Neuronal stem cell (in vitro differentiated cells): ENCODE results near the gene SLCO2A1. TPM values are rescaled to one million over a fixed set of nuclear protein-coding genes. Genes with fewer than 3 reads are reported as not detected.

Experiments
- DNase-seq: peaks from one replicate; pipeline ENCODE4 v3.0.0-alpha.2; 2013; ENCODE audit warnings: low spot score
- H2AFZ ChIP-seq: one replicate; pipeline ENCODE4 v1.6.1; 2013; ENCODE audit warnings: mild to moderate bottlenecking, low read length, inconsistent platforms
- H2AK5ac ChIP-seq: 2 replicates; pipeline ENCODE4 v1.6.1; 2013; ENCODE audit warnings: low read depth, mild to moderate bottlenecking, inconsistent platforms, low read length, moderate library complexity, mixed read lengths
- H2BK120ac ChIP-seq: 2 replicates; pipeline ENCODE4 v1.6.1; 2013; ENCODE audit warnings: low read depth, mild to moderate bottlenecking, inconsistent platforms, low read length, moderate library complexity, mixed read lengths
- H2BK12ac ChIP-seq: one replicate; pipeline ENCODE4 v1.6.1; 2013; ENCODE audit warnings: low read length, inconsistent platforms
- H2BK15ac ChIP-seq: 2 replicates; pipeline ENCODE4 v1.6.1; 2013; ENCODE audit warnings: mild to moderate bottlenecking, low read length, inconsistent platforms, mixed read lengths
- H2BK5ac ChIP-seq: one replicate; pipeline ENCODE4 v1.6.1; 2013; ENCODE audit warnings: inconsistent platforms, mild to moderate bottlenecking, low read length, moderate library complexity
- H3K14ac ChIP-seq: one replicate; pipeline ENCODE4 v1.6.1; 2013; ENCODE audit warnings: low read length, inconsistent platforms
- H3K18ac ChIP-seq: 2 replicates; pipeline ENCODE4 v1.6.1; 2013; ENCODE audit warnings: low read length, inconsistent platforms
- H3K23ac ChIP-seq: 2 replicates; pipeline ENCODE4 v1.6.1; 2013; ENCODE audit warnings: low read depth, mild to moderate bottlenecking, mixed read lengths, low read length, inconsistent platforms; ENCODE audit not compliant: poor library complexity
- H3K27ac ChIP-seq: replicated peaks from 3 replicates; pipeline ENCODE4 v1.5.1; 2013; ENCODE audit warnings: low read length, inconsistent platforms
- H3K27me3 ChIP-seq, 3 experiments: 2 replicates each; pipeline ENCODE4 v1.6.1; 2013; ENCODE audit warnings: low read length in 3 of 3, mild to moderate bottlenecking in 2 of 3, inconsistent platforms in 1 of 3, low read depth in 1 of 3, mixed read lengths in 1 of 3, moderate library complexity in 1 of 3; ENCODE audit not compliant: control insufficient read depth in 3 of 3, insufficient read depth in 3 of 3
- H3K36me3 ChIP-seq, 2 donors: replicated peaks in 1 of 2; 2 replicates each; pipeline ENCODE4 v1.6.1; 2013; ENCODE audit warnings: low read length in 2 of 2; ENCODE audit not compliant: control insufficient read depth in 2 of 2, insufficient read depth in 2 of 2
- H3K4ac ChIP-seq: 2 replicates; pipeline ENCODE4 v1.6.1; 2013; ENCODE audit warnings: inconsistent platforms, mild to moderate bottlenecking, low read length, moderate library complexity
- H3K4me1 ChIP-seq, 2 donors: 1 replicate in 1 of 2; 2 replicates in 1 of 2; pipeline ENCODE4 v1.6.1; 2013; ENCODE audit warnings: low read length in 2 of 2, low read depth in 1 of 2; ENCODE audit not compliant: control insufficient read depth in 2 of 2, insufficient read depth in 1 of 2
- H3K4me2 ChIP-seq: one replicate; pipeline ENCODE4 v1.6.1; 2013; ENCODE audit warnings: mild to moderate bottlenecking, low read length, inconsistent platforms; ENCODE audit not compliant: insufficient read depth, poor library complexity, severe bottlenecking
- H3K4me3 ChIP-seq, 2 donors: 2 replicates each; pipeline ENCODE4 v1.5.1; 2013; ENCODE audit warnings: low read length in 2 of 2, mild to moderate bottlenecking in 2 of 2, inconsistent platforms in 1 of 2, moderate library complexity in 1 of 2
- H3K79me1 ChIP-seq: one replicate; pipeline ENCODE4 v1.6.1; 2013; ENCODE audit warnings: low read depth, mild to moderate bottlenecking, inconsistent platforms, low read length, moderate library complexity
- H3K9ac ChIP-seq: one replicate; pipeline ENCODE4 v1.6.1; 2013; ENCODE audit warnings: mild to moderate bottlenecking, low read depth, low read length, inconsistent platforms; ENCODE audit not compliant: poor library complexity
- H3K9me3 ChIP-seq, 2 donors: replicated peaks in 1 of 2; 2 replicates each; pipeline versions ENCODE3 to v1.6.1; 2013; ENCODE audit warnings: low read length in 2 of 2, mild to moderate bottlenecking in 2 of 2, inconsistent platforms in 1 of 2, low read depth in 1 of 2, mixed read lengths in 1 of 2, moderate library complexity in 1 of 2; ENCODE audit not compliant: control insufficient read depth in 2 of 2, insufficient read depth in 1 of 2
- H4K8ac ChIP-seq: one replicate; pipeline ENCODE4 v1.6.1; 2013; ENCODE audit warnings: low read depth, mild to moderate bottlenecking, inconsistent platforms, low read length, moderate library complexity
- H4K91ac ChIP-seq: one replicate; pipeline ENCODE4 v1.6.1; 2013; ENCODE audit warnings: low read length, low read depth, mild to moderate bottlenecking, inconsistent platforms; ENCODE audit not compliant: poor library complexity
- WGBS, 2 donors: extraction: QIAGEN DNeasy Blood & Tissue Kit; methylation state at CpG; one replicate each; pipeline ENCODE4 v1.1.7; 2013; ENCODE audit warnings: missing lambda C conversion rate in 2 of 2, mixed read lengths in 1 of 2; ENCODE audit not compliant: insufficient read length in 2 of 2, insufficient replicate concordance in 1 of 2; ENCODE audit errors: extremely low coverage in 2 of 2; 5-methylcytosine and 5-hydroxymethylcytosine counted together
- polyA plus RNA-seq, 2 experiments: library from polyadenylated mRNA; stranded (reverse); fragments of 200-250 nt; gene quantifications; one replicate each; pipeline ENCODE4 v1.2.3, GENCODE V29; 2013

SLCO2A1 gene
- 0.60 TPM for polyA plus RNA-seq (2013, experiment 1 of 2)
- polyA plus RNA-seq (2013, experiment 2 of 2), result 0.82 TPM

DNA sequence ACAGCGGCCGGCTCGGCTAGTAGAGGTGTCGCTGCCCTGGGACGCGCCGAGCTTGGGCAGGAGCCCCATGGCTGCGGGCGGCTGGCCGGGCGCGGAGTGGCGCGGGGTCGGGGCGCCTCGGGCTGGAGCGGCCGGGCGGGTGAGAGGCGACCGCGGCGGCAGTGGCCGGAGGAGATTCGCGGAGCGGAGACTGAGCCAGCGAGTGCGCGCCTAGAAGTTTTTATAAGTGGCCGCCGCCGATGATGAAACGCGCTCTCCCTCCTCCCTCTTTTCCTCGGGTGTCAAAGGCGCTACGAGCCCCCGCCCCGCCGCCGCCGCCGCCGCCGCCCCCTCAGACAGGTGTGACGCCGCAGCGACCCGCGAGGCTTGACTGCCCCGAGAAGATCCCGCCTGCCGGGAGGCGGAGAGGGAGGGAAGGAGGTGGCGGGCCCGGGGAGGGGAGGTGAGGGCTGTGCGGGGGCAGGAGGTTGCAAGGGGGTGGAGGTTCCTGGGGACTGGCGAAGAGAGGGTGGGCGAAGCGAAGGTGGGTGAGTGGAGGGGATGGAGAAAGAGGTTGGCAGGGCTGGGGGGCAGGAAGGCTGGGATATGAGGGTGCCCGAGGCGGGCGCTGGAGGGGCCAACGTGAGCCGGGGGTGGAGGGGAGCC is at the start of gene SLCO2A1:
Gene SLCO2A1, minus strand, starts transcription at position 192 of the 645 bp plus-strand sequence. Its CDS starts 123 bp downstream, at position 69.
- peak; percentile 37 for DNase-seq
- Histone ChIP-seq H2BK15ac (peak within 1 kb of the TSS; percentile 53), H3K14ac (peak within 1 kb of the TSS; percentile 40), H3K36me3 (no peaks in the 10 kb centered on the region), H2BK5ac (no peak within 1 kb of the TSS), H2AK5ac (peak within 1 kb of the TSS; percentile 4), H3K9me3 (peaks cover 0 to 4% of the 10 kb centered on the region in 2 donors), H3K4ac (no peak within 1 kb of the TSS), H2AFZ (peak within 1 kb of the TSS; percentile 96), H3K27me3 (peaks cover 3 to 64% (median 22%) of the 10 kb centered on the region in 3 experiments), H3K9ac (peak within 1 kb of the TSS; percentile 85), H3K23ac (no peak within 1 kb of the TSS), H3K4me3 (peak within 1 kb of the TSS; percentile 37 to 86), H2BK12ac (no peak within 1 kb of the TSS), H2BK120ac (no peak within 1 kb of the TSS), H4K8ac (no peak within 1 kb of the TSS), H3K27ac (no peak within 1 kb of the TSS), H3K79me1 (peaks cover 2% of the 10 kb centered on the region), H3K4me2 (peak within 1 kb of the TSS; percentile 87), H4K91ac (no peak within 1 kb of the TSS), H3K18ac (peak within 1 kb of the TSS; percentile 78), H3K4me1 (peaks cover 0 to 3% of the 10 kb centered on the region in 2 donors)
- whole genome bisulfite sequencing, 2 donors, result no CpG with 5 or more reads among the region's 67 CpGs

DNA sequence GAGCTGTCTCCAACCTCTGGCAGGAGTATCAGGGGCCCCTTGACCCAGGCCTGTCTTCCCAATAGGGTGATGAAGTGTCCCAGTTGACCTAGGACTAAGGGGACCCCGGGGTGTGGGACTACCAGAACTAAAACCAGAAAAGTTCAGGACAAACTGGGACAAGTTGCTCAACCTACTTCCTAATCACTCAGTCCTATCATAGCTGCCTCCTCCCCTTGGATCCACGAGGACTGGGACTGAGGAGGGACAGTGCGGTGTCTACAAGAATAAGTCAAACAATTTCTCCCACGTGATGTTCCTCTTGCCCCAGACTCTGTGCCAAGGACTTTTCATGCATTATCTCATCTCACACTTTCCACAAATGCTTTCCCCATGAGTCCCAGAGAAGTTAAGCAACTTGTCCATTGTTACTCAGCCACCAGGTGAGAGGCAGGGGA is 49.4 kb upstream of the SLCO2A1 start:
- H3K9ac ChIP-seq, result no peak overlapping the region
- H3K4me1 ChIP-seq, result peaks cover 0 to 12% of the 10 kb centered on the region in 2 donors
- no CpG with 5 or more reads among the region's 4 CpGs for WGBS, 2 donors
- H3K79me1 ChIP-seq, result no peaks in the 10 kb centered on the region
- no peak overlapping the region for H3K23ac ChIP-seq
- H3K4ac ChIP-seq, result no peak overlapping the region
- no peak overlapping the region for H2BK120ac ChIP-seq
- no peak overlapping the region for H2BK15ac ChIP-seq
- no peak for DNase-seq
- H4K8ac ChIP-seq, result no peak overlapping the region
- no peak overlapping the region for H3K4me3 ChIP-seq
- H2AFZ ChIP-seq, result no peak overlapping the region
- no peak overlapping the region for H3K27ac ChIP-seq
- H3K4me2 ChIP-seq, result no peak overlapping the region
- no peak overlapping the region for H2AK5ac ChIP-seq
- no peaks in the 10 kb centered on the region for H3K27me3 ChIP-seq
- no peak overlapping the region for H3K18ac ChIP-seq
- H3K36me3 ChIP-seq, result no peaks in the 10 kb centered on the region
- no peak overlapping the region for H4K91ac ChIP-seq
- no peak overlapping the region for H3K14ac ChIP-seq
- H2BK12ac ChIP-seq, result no peak overlapping the region
- no peak overlapping the region for H2BK5ac ChIP-seq
- peaks cover 0 to 7% of the 10 kb centered on the region in 2 donors for H3K9me3 ChIP-seq

- H3K4me1 ChIP-seq, result peaks cover 0 to 10% of the 10 kb centered on the region in 2 donors
- no peak overlapping the region for H3K4me2 ChIP-seq
- no peak overlapping the region for H3K18ac ChIP-seq
- H2AFZ ChIP-seq, result no peak overlapping the region
- H2BK15ac ChIP-seq, result no peak overlapping the region
- H4K8ac ChIP-seq, result no peak overlapping the region
- no peak overlapping the region for H3K14ac ChIP-seq
- H2BK12ac ChIP-seq, result no peak overlapping the region
- no peak overlapping the region for H4K91ac ChIP-seq
- H3K9me3 ChIP-seq, result peaks cover 0 to 7% of the 10 kb centered on the region in 2 donors
- H3K36me3 ChIP-seq, result no peaks in the 10 kb centered on the region
- no peak for DNase-seq
- H3K27ac ChIP-seq, result no peak overlapping the region
- no peak overlapping the region for H3K4ac ChIP-seq
- no peaks in the 10 kb centered on the region for H3K79me1 ChIP-seq
- no peak overlapping the region for H3K23ac ChIP-seq
- no peak overlapping the region for H3K4me3 ChIP-seq
- H2BK120ac ChIP-seq, result no peak overlapping the region
- WGBS, 2 donors, result no CpG with 5 or more reads among the region's 8 CpGs
- no peak overlapping the region for H3K9ac ChIP-seq
- H3K27me3 ChIP-seq, result no peaks in the 10 kb centered on the region
- no peak overlapping the region for H2AK5ac ChIP-seq
- no peak overlapping the region for H2BK5ac ChIP-seq
Observed at GRCh38 chr3:134078169-134078831, 48.6 kb upstream of the SLCO2A1 start.

DNA sequence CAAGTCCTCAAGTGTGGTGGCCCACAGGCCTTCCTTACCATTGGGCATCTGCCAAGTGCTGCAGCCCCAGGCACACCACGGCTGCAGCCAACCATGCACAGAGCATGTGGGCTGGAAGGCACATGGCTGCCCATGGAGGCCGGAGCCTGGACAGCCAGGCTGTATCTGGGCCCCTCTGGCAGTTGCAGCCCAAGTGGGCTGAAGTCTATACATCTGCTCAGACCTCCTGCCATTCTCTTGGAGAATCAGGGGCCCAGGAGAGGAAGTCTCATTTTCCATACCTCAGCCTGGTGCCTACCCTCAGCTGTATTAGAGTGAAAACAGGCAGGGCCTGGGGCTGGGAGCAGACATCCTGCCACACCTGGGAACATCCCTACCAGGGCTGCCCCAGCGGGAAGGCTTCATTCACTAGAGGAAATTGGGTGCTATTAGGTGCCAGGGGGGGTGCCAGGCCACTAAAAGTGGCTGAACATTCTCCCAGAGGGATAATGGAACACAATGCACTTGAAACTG is 48.0 kb upstream of the SLCO2A1 start:
- Histone ChIP-seq H3K23ac (no peak overlapping the region), H3K27ac (no peak overlapping the region), H2BK5ac (no peak overlapping the region), H2AK5ac (peak overlapping the region; percentile 17), H3K4me3 (no peak overlapping the region), H3K36me3 (no peaks in the 10 kb centered on the region), H4K8ac (no peak overlapping the region), H2BK15ac (peak overlapping the region; percentile 6), H2BK12ac (no peak overlapping the region), H3K4me2 (no peak overlapping the region), H3K79me1 (no peaks in the 10 kb centered on the region), H3K27me3 (no peaks in the 10 kb centered on the region), H3K9ac (no peak overlapping the region), H2BK120ac (no peak overlapping the region), H3K9me3 (peaks cover 0 to 7% of the 10 kb centered on the region in 2 donors), H3K14ac (peak overlapping the region; percentile 12), H3K4me1 (peaks cover 0 to 10% of the 10 kb centered on the region in 2 donors), H3K18ac (peak overlapping the region; percentile 15), H4K91ac (no peak overlapping the region), H3K4ac (no peak overlapping the region), H2AFZ (no peak overlapping the region)
- WGBS, 2 donors, result no CpG with 5 or more reads among the region's 3 CpGs
- no peak for DNase-seq
